ENCODE results near the gene KPNB1. TPM values are rescaled to one million over a fixed set of nuclear protein-coding genes. Genes with fewer than 3 reads are reported as not detected.

Gene KPNB1
- total RNA-seq, 1 experiment from 2014 or later, result 742 TPM

GRCh38 chr17:47707884-47708283 lies 58.2 kb downstream of the KPNB1 start:
- Histone ChIP-seq H2BK120ac (ENCODE audit: low read depth, low read length, poor library complexity, severe bottlenecking) (no peak overlapping the region), H3T11ph (ENCODE audit: low read length) (no peak overlapping the region), H2BK5ac (ENCODE audit: insufficient read length, low read length) (no peak overlapping the region), H2AK5ac (ENCODE audit: insufficient read length, low read length) (no peak overlapping the region), H3K18ac (ENCODE audit: insufficient read length, low read depth, low read length) (no peak overlapping the region), H3K4me2 (ENCODE audit: insufficient read depth, insufficient read length, low read length) (no peak overlapping the region), H3K79me2 (ENCODE audit: insufficient read depth, low read length) (no peaks in the 10 kb centered on the region), H3K9ac (ENCODE audit: extremely low read depth, insufficient read length, low read length) (no peak overlapping the region), H2BK12ac (ENCODE audit: insufficient read length, low read depth, low read length) (no peak overlapping the region), H2BK20ac (ENCODE audit: low read depth, low read length, poor library complexity, severe bottlenecking) (no peak overlapping the region), H3K9me3 (ENCODE audit: control insufficient read depth, low read depth, low read length) (no peaks in the 10 kb centered on the region), H3K4ac (ENCODE audit: low read depth, low read length) (no peak overlapping the region), H3K79me1 (ENCODE audit: insufficient read depth, low read depth, low read length, poor library complexity, severe bottlenecking) (no peaks in the 10 kb centered on the region), H3K14ac (ENCODE audit: insufficient read depth, low read length) (no peak overlapping the region), H4K91ac (ENCODE audit: insufficient read length, low read depth, low read length) (no peak overlapping the region), H3K4me1 (ENCODE audit: insufficient read depth, low read length) (no peaks in the 10 kb centered on the region), H4K20me1 (ENCODE audit: control insufficient read depth, insufficient read depth, insufficient read length) (no peaks in the 10 kb centered on the region), H2AFZ (ENCODE audit: low read length) (no peak overlapping the region), H2BK15ac (ENCODE audit: low read depth, low read length) (no peak overlapping the region), H3K27me3 (ENCODE audit: insufficient read depth, low read length) (no peaks in the 10 kb centered on the region), H3K23me2 (ENCODE audit: insufficient read length, low read depth, low read length, poor library complexity, severe bottlenecking) (no peaks in the 10 kb centered on the region), H3K27ac (ENCODE audit: insufficient read length, low read depth, low read length) (no peak overlapping the region), H4K8ac (replicated peaks; ENCODE audit: insufficient read length, low read depth, low read length) (no peak overlapping the region), H3K23ac (ENCODE audit: insufficient read length, low read depth, low read length) (no peak overlapping the region), H4K5ac (ENCODE audit: insufficient read length, low read depth, low read length) (no peak overlapping the region), H3K56ac (ENCODE audit: insufficient read length, low read depth, low read length) (no peak overlapping the region)
- Mint-ChIP-seq H3K27ac (no peak overlapping the region), H3K9me3 (no peaks in the 10 kb centered on the region), H3K4me1 (peaks cover 3 to 20% of the 10 kb centered on the region in 2 experiments; a peak in 2 of 4 replicates), H3K27me3 (ENCODE audit: low read depth) (peaks cover 2% of the 10 kb centered on the region; the same call in 1 of the 2 replicates), H3K4me3 (no peak overlapping the region), H3K36me3 (ENCODE audit: insufficient read depth in 1 of 3, low read depth in 3 of 3) (peaks cover 4 to 18% (median 7%) of the 10 kb centered on the region in 3 experiments; a peak in 3 of 7 replicates)
- no peak for TF ChIP-seq CTCF (conservative IDR thresholded peaks at IDR 0.05)
- WGBS (ENCODE audit: extremely low coverage, insufficient read length, low lambda C conversion rate), result no CpG with 5 or more reads among the region's 3 CpGs
- DNase-seq, result no peak
